Epithelial cell of esophagus (primary cell): ENCODE data around the gene METTL21C.

Experiments
- DNase-seq: peaks from one replicate; pipeline ENCODE4 v3.0.0; 2010; ENCODE audit warnings: low read depth
- H3K4me3 ChIP-seq: 2 replicates; pipeline ENCODE4 v1.5.1; 2011; ENCODE audit warnings: mild to moderate bottlenecking, low read length, control low read depth
- TF ChIP-seq, protein P1 (sequence below): IDR thresholded peaks from 2 replicates; pipeline ENCODE4 v1.5.1; 2011; ENCODE audit warnings: low read depth, mild to moderate bottlenecking, low read length, control low read depth, inconsistent platforms; ENCODE audit not compliant: insufficient read depth; ENCODE audit errors: missing control alignments

The METTL21C gene

GRCh38 chr13:102704238-102705058, 9.6 kb upstream of the METTL21C start:
- peak; percentile 88 for DNase-seq
- no peak overlapping the region for H3K4me3 ChIP-seq
- TF ChIP-seq, protein P1, sequence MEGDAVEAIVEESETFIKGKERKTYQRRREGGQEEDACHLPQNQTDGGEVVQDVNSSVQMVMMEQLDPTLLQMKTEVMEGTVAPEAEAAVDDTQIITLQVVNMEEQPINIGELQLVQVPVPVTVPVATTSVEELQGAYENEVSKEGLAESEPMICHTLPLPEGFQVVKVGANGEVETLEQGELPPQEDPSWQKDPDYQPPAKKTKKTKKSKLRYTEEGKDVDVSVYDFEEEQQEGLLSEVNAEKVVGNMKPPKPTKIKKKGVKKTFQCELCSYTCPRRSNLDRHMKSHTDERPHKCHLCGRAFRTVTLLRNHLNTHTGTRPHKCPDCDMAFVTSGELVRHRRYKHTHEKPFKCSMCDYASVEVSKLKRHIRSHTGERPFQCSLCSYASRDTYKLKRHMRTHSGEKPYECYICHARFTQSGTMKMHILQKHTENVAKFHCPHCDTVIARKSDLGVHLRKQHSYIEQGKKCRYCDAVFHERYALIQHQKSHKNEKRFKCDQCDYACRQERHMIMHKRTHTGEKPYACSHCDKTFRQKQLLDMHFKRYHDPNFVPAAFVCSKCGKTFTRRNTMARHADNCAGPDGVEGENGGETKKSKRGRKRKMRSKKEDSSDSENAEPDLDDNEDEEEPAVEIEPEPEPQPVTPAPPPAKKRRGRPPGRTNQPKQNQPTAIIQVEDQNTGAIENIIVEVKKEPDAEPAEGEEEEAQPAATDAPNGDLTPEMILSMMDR, result no peak

GRCh38 chr13:102703726-102704035, 8.8 kb upstream of the METTL21C start:
- H3K4me3 ChIP-seq, result no peak overlapping the region
- DNase-seq, result no peak
- TF ChIP-seq, protein P1, result no peak

DNA sequence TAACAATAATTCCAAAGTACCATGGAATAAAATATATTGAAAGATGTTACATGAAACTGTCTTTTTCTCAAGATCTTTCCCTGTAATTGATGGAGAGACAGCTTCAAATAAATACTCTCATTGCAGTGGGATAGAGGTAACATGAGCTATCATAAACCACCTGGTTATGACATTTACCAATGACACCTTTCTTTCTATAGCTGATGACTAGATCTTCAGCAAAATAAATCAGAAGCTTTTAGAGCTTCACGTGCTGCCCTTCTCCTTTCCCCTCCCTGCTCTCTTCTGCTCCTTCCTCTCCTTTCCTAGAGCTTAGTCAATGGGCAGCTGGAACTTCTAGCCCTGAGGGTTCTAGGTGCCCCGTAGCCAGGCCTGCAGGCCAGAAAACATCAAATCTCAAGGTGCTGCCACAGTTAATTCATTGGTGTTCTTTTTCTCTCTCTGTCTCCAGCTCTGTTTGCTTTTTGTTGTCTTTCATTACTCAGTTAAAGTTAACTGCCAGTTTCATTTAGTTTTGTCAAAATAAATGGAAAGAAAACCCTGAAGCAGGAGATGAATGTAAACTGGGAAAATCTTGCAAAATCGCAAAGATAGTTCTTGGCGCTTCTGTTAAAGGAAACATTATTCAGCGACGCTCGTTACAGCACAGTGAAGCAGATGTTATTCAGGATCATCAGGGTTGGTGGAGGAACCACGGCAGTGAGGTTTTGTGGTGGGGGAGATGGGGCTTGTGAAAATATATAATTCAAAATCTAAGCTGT, 8.3 kb upstream of the METTL21C start:
- TF ChIP-seq, protein P1, result no peak
- no peak for DNase-seq

GRCh38 chr13:102701331-102701730, 6.5 kb upstream of the METTL21C start:
- no peak for DNase-seq
- TF ChIP-seq, protein P1, result no peak
- no peak overlapping the region for H3K4me3 ChIP-seq

More for the DNA sequence above, 8.3 kb upstream of the METTL21C start:
- H3K4me3 ChIP-seq, result no peak overlapping the region

GRCh38 chr13:102700088-102701031, 5.5 kb upstream of the METTL21C start:
- TF ChIP-seq, protein P1, result no peak
- no peak overlapping the region for H3K4me3 ChIP-seq
- DNase-seq, result no peak

DNA sequence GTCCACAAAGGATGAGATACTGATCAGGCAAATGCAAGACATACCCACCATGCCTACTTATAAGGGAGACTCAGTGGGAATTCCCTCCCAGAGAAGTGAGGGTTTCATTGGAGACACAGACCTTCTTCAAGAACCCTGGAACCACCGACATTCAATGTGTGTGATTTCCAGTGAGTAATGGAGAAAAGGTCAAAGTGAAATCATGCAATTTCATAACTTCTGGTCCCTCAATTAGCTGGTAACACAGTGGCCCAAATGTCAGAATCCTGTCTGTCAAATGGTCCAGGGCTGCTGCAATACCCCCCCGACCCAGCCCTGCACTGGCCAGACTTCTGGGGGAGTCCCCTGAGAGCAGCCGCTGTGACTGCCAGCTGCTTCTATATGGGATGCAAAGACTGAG, 4.7 kb upstream of the METTL21C start:
- DNase-seq, result no peak
- H3K4me3 ChIP-seq, result no peak overlapping the region
- TF ChIP-seq, protein P1, result no peak
